CD4-positive, alpha-beta T cell (primary cell): ENCODE measurements around the gene GOLGA6L2. TPM values are rescaled to one million over a fixed set of nuclear protein-coding genes. Genes with fewer than 3 reads are reported as not detected.

Source experiments
- ATAC-seq: fragments of 200-7000 bp; cut with Tn5 transposase; one replicate; pipeline ENCODE4 v1.10.0; 2022; ENCODE audit warnings: mild to moderate bottlenecking; ENCODE audit not compliant: poor library complexity
- CTCF ChIA-PET: fragments of 350-600 bp; sonication (Branson Sonifier 250); formaldehyde crosslinking; loops from one replicate; lab custom pipeline; 2021; ENCODE audit warnings: antibody characterized with exemption, inconsistent platforms; lab: Charles Lee
- POLR2A ChIA-PET: fragments of 350-600 bp; sonication (Branson Sonifier 250); formaldehyde crosslinking; loops from one replicate; lab custom pipeline; 2021; ENCODE audit warnings: antibody characterized with exemption, inconsistent platforms; lab: Charles Lee
- DNase-seq, 14 experiments: peaks; one replicate each; pipeline ENCODE4 v3.0.0-alpha.2; 2013 to 2020; ENCODE audit warnings: mixed read lengths in 2 of 14
- H3K27ac ChIP-seq, 2 donors: one replicate each; pipeline versions ENCODE4 v1.5.1 to v1.7.0; 2013; ENCODE audit warnings: low read length in 2 of 2, low read depth in 1 of 2, mild to moderate bottlenecking in 1 of 2
- H3K27me3 ChIP-seq, 2 experiments: 1 replicate in 1 of 2; 2 replicates in 1 of 2; pipeline versions ENCODE4 v1.6.1 to v1.7.0; 2013; ENCODE audit warnings: low read length in 2 of 2, control low read depth in 1 of 2, mild to moderate bottlenecking in 1 of 2, moderate library complexity in 1 of 2; ENCODE audit not compliant: insufficient read depth in 2 of 2, control insufficient read depth in 1 of 2
- H3K36me3 ChIP-seq: one replicate; pipeline ENCODE4 v1.6.1; 2013; ENCODE audit warnings: low read length, control low read depth; ENCODE audit not compliant: insufficient read depth
- H3K4me1 ChIP-seq: one replicate; pipeline ENCODE4 v1.6.1; 2013; ENCODE audit warnings: low read length, control low read depth; ENCODE audit not compliant: insufficient read depth
- H3K4me3 ChIP-seq: one replicate; pipeline ENCODE4 v1.5.1; 2013; ENCODE audit warnings: mild to moderate bottlenecking, low read length, moderate library complexity
- H3K9me3 ChIP-seq, 2 experiments: 1 replicate in 1 of 2; 2 replicates in 1 of 2; pipeline versions ENCODE4 v1.6.1 to v1.7.0; 2013; ENCODE audit warnings: low read length in 2 of 2, mild to moderate bottlenecking in 2 of 2, control low read depth in 1 of 2, moderate library complexity in 1 of 2; ENCODE audit not compliant: control insufficient read depth in 1 of 2, insufficient read depth in 1 of 2
- H3K27ac Mint-ChIP-seq: one replicate; pipeline ENCODE4 v1.8.0; 2020; ENCODE audit warnings: mixed read lengths
- H3K27me3 Mint-ChIP-seq: one replicate; pipeline ENCODE4 v1.8.0; 2021; ENCODE audit warnings: mixed read lengths
- H3K36me3 Mint-ChIP-seq: one replicate; pipeline ENCODE4 v1.8.0; 2021; ENCODE audit warnings: low read depth, mixed read lengths
- H3K4me1 Mint-ChIP-seq: one replicate; pipeline ENCODE4 v1.8.0; 2021; ENCODE audit warnings: low read depth, mixed read lengths
- H3K4me3 Mint-ChIP-seq: one replicate; pipeline ENCODE4 v1.8.0; 2020; ENCODE audit warnings: mild to moderate bottlenecking, mixed read lengths
- H3K9me3 Mint-ChIP-seq: one replicate; pipeline ENCODE4 v1.8.0; 2020; ENCODE audit warnings: mixed read lengths
- CTCF ChIP-seq: fragments of 200-600 bp; IDR thresholded peaks from one replicate; pipeline ENCODE4 v1.8.0; 2022; ENCODE audit warnings: antibody characterized with exemption, mild to moderate bottlenecking
- intact Hi-C, 2 experiments: fragments of 100-400 bp; cut with DNase I in 1 of 2; cut with micrococcal nuclease in 1 of 2; formaldehyde crosslinking; loops; one replicate each; pipeline versions ENCODE4 v1.15.1 to v1.9.0; 2023 to 2025; cut with DNase I, micrococcal nuclease
- total RNA-seq, 174 experiments: library from RNA in 2 of 174; stranded (reverse) in 2 of 174; gene quantifications; one replicate each; pipeline ENCODE4 v1.2.3 and lab custom pipeline; 2021 to 2026

GOLGA6L2 gene
- total RNA-seq, 2 experiments from 2014 or later, result not detected

- no peaks in the 10 kb centered on the region for H3K9me3 ChIP-seq
- Mint-ChIP-seq H3K4me3 (no peak overlapping the region), H3K9me3 (no peaks in the 10 kb centered on the region), H3K27ac (no peak overlapping the region), H3K36me3 (no peaks in the 10 kb centered on the region), H3K4me1 (no peaks in the 10 kb centered on the region), H3K27me3 (peaks cover 9% of the 10 kb centered on the region)
- ATAC-seq (no peak), DNase-seq (no peak)
- H3K27me3 ChIP-seq, result no peaks in the 10 kb centered on the region
- no peaks in the 10 kb centered on the region for H3K36me3 ChIP-seq
- no peak overlapping the region for H3K27ac ChIP-seq
- POLR2A ChIA-PET, result no interaction called here
- no peaks in the 10 kb centered on the region for H3K4me1 ChIP-seq
- no peak overlapping the region for H3K4me3 ChIP-seq
- intact Hi-C loops, result no loop called here
- CTCF ChIA-PET, result no interaction called here
- TF ChIP-seq CTCF, result no peak
These were observed 49.3 kb downstream of the GOLGA6L2 start for GRCh38 chr15:23397779-23398178.

GRCh38 chr15:23395832-23396231 is 51.2 kb downstream of the GOLGA6L2 start:
- Histone ChIP-seq H3K27ac (no peak overlapping the region), H3K4me3 (no peak overlapping the region), H3K27me3 (no peaks in the 10 kb centered on the region), H3K9me3 (no peaks in the 10 kb centered on the region), H3K36me3 (no peaks in the 10 kb centered on the region), H3K4me1 (no peaks in the 10 kb centered on the region)
- Mint-ChIP-seq H3K4me3 (no peak overlapping the region), H3K27ac (no peak overlapping the region), H3K9me3 (no peaks in the 10 kb centered on the region), H3K27me3 (peaks cover 13% of the 10 kb centered on the region), H3K36me3 (no peaks in the 10 kb centered on the region), H3K4me1 (no peaks in the 10 kb centered on the region)
- intact Hi-C loops, result no loop called here
- ATAC-seq, result no peak
- DNase-seq, result no peak
- ChIA-PET POLR2A (interaction anchor here (0.6 kb wide), 1 partner anchor 20 kb away, joined by 4 read pairs; no protein-coding TSS in a partner anchor), CTCF (no interaction called here)
- no peak for TF ChIP-seq CTCF

- Mint-ChIP-seq H3K4me1 (no peaks in the 10 kb centered on the region), H3K9me3 (no peaks in the 10 kb centered on the region), H3K36me3 (no peaks in the 10 kb centered on the region), H3K27ac (no peak overlapping the region), H3K27me3 (peaks cover 13% of the 10 kb centered on the region), H3K4me3 (no peak overlapping the region)
- ATAC-seq (no peak), DNase-seq (no peak)
- ChIA-PET POLR2A (no interaction called here), CTCF (no interaction called here)
- no peaks in the 10 kb centered on the region for H3K27me3 ChIP-seq
- H3K27ac ChIP-seq, result no peak overlapping the region
- H3K4me1 ChIP-seq, result no peaks in the 10 kb centered on the region
- no peaks in the 10 kb centered on the region for H3K36me3 ChIP-seq
- H3K4me3 ChIP-seq, result no peak overlapping the region
- no peak for TF ChIP-seq CTCF
- intact Hi-C loops, result no loop called here
- H3K9me3 ChIP-seq, result no peaks in the 10 kb centered on the region
These were observed 51.9 kb downstream of the GOLGA6L2 start for GRCh38 chr15:23395030-23395692.

Other genes starting within 250 kb of the GOLGA6L2 start
- gene GOLGA6L26, start 113.0 kb downstream of the GOLGA6L2 start, total RNA-seq, result not detected
- under 1 TPM; 0.14 TPM for gene GOLGA8S, start 92.5 kb downstream of the GOLGA6L2 start, total RNA-seq
- 1 to 10 TPM; 2.6 to 3.1 TPM for gene MKRN3, start 118.4 kb upstream of the GOLGA6L2 start, total RNA-seq
- not detected for gene MAGEL2, start 200.6 kb upstream of the GOLGA6L2 start, total RNA-seq
- gene NDN, start 240.1 kb upstream of the GOLGA6L2 start, total RNA-seq, result not detected